K562 (cell line): ENCODE measurements around the gene HACD1. TPM values are rescaled to one million over a fixed set of nuclear protein-coding genes. Genes with fewer than 3 reads are reported as not detected.

Experiments
- CAMTA2 ChIP-seq: fragments of 250-450 bp; sonication (Bioruptor Pico); conservative IDR thresholded peaks from 2 replicates; pipeline ENCODE4 v1.5.1; 2022
- CTBP1 ChIP-seq: fragments of 450-650 bp; IDR thresholded peaks from 2 replicates; pipeline ENCODE4 v1.6.1; 2016; ENCODE audit warnings: borderline replicate concordance
- HDGF ChIP-seq: fragments of 450-650 bp; IDR thresholded peaks from 2 replicates; pipeline ENCODE4 v1.6.1; 2016
- HMGN3 ChIP-seq: IDR thresholded peaks from 2 replicates; pipeline ENCODE4 v1.6.1; 2011; ENCODE audit warnings: borderline replicate concordance, low read depth, mild to moderate bottlenecking, mixed read lengths, low read length; ENCODE audit not compliant: insufficient read length; ENCODE audit errors: extremely low read depth
- PRPF4 ChIP-seq: fragments of 200-400 bp; formaldehyde crosslinking; IDR thresholded peaks from one replicate; pipeline ENCODE4 v1.6.1; 2017; ENCODE audit warnings: low read length, low read depth, mild to moderate bottlenecking; ENCODE audit not compliant: insufficient read depth, poor library complexity, severe bottlenecking
- RBM34 ChIP-seq: fragments of 200-400 bp; formaldehyde crosslinking; IDR thresholded peaks from 2 replicates; pipeline ENCODE4 v1.6.1; 2018; ENCODE audit warnings: low read length, borderline replicate concordance; ENCODE audit not compliant: insufficient read depth
- ZNF316 ChIP-seq: fragments of 450-650 bp; IDR thresholded peaks from 2 replicates; pipeline ENCODE4 v1.6.1; 2016
- ZNF408 ChIP-seq: fragments of 250-450 bp; sonication (Bioruptor Pico); IDR thresholded peaks from 2 replicates; pipeline ENCODE4 v1.4.0; 2020; ENCODE audit warnings: low read depth, mild to moderate bottlenecking, moderate library complexity
- ZNF589 ChIP-seq: fragments of 200-800 bp; sonication (Bioruptor generic); IDR thresholded peaks from 2 replicates; pipeline ENCODE4 v1.6.1; 2016; ENCODE audit warnings: low read depth, missing genetic modification characterization, missing compliant biosample characterization
- polyA plus RNA-seq, 8 experiments: library from polyadenylated mRNA; depleted of rRNA in 4 of 8; stranded (reverse) in 5 of 8; unstranded in 3 of 8; fragments of >200 nt; fragmentation: Nextera tagmentation in 2 of 8; fragmentation: Illumina TruSeq in 1 of 8; extraction: Ambion mirVana in 2 of 8; extraction: Trizol in 1 of 8; gene quantifications; 2 replicates each; pipeline versions ENCODE4 v1.2.1 to v1.2.3, GENCODE V29; 2011 to 2014; ENCODE audit warnings: inconsistent platforms in 1 of 8, missing spikeins in 1 of 8
- total RNA-seq, 7 experiments: library from RNA; depleted of rRNA in 6 of 7; stranded (reverse); fragments of >200 nt in 6 of 7; fragmentation: Illumina TruSeq in 2 of 7; extraction: Trizol in 2 of 7; gene quantifications; 2 replicates each; pipeline versions ENCODE4 v1.2.1 to v1.2.3, GENCODE V29; 2011 to 2021; ENCODE audit warnings: low replicate concordance in 1 of 7
- TF ChIP-seq, protein P1 (sequence below): fragments of 450-650 bp; IDR thresholded peaks from 2 replicates; pipeline ENCODE4 v1.6.1; 2018; ENCODE audit not compliant: partially characterized antibody
- TF ChIP-seq, protein P2 (sequence below): fragments of 200-400 bp; formaldehyde crosslinking; IDR thresholded peaks from 2 replicates; pipeline ENCODE4 v1.6.1; 2017; ENCODE audit warnings: mild to moderate bottlenecking, low read depth, low read length, moderate library complexity
- TF ChIP-seq, protein P3 (sequence below): fragments of 250-450 bp; sonication (Bioruptor Pico); IDR thresholded peaks from 2 replicates; pipeline ENCODE4 v1.4.0; 2020; ENCODE audit warnings: mild to moderate bottlenecking
- TF ChIP-seq, protein P4 (sequence below): fragments of 250-450 bp; sonication (Bioruptor Pico); IDR thresholded peaks from 2 replicates; pipeline ENCODE4 v1.5.0; 2021
- TF ChIP-seq, protein P5 (sequence below): fragments of 450-650 bp; formaldehyde crosslinking; IDR thresholded peaks from 2 replicates; pipeline ENCODE4 v1.4.0; 2020; ENCODE audit warnings: mild to moderate bottlenecking, moderate library complexity

Gene HACD1
- total and polyA plus RNA-seq, 9 of the 15 experiments (the other 6 are each of a cell fraction or from before 2014, with no cell fraction given): 0.99 to 4.5 (median 2.4) TPM

DNA sequence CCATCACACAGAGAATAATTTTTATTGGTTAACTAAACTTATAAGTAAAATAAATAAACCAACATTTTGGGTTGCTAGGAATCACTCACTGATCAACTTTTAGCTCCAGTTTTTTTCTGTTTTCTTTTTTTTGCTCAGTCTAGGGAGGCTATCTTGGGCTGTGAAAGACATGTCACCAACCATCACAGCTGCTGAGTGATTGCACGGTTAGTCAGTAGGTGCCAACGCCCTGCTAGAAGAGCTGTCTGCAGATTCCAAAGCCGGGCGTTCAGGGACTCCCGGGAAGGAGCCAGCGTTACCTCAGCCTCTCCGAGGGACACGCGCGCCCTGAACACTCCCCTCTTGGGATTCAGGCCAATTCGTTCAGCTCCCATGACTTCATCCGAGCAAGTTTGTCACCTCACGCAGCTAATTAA, 26.2 kb upstream of the HACD1 start (continued):
- TF ChIP-seq, protein P1, sequence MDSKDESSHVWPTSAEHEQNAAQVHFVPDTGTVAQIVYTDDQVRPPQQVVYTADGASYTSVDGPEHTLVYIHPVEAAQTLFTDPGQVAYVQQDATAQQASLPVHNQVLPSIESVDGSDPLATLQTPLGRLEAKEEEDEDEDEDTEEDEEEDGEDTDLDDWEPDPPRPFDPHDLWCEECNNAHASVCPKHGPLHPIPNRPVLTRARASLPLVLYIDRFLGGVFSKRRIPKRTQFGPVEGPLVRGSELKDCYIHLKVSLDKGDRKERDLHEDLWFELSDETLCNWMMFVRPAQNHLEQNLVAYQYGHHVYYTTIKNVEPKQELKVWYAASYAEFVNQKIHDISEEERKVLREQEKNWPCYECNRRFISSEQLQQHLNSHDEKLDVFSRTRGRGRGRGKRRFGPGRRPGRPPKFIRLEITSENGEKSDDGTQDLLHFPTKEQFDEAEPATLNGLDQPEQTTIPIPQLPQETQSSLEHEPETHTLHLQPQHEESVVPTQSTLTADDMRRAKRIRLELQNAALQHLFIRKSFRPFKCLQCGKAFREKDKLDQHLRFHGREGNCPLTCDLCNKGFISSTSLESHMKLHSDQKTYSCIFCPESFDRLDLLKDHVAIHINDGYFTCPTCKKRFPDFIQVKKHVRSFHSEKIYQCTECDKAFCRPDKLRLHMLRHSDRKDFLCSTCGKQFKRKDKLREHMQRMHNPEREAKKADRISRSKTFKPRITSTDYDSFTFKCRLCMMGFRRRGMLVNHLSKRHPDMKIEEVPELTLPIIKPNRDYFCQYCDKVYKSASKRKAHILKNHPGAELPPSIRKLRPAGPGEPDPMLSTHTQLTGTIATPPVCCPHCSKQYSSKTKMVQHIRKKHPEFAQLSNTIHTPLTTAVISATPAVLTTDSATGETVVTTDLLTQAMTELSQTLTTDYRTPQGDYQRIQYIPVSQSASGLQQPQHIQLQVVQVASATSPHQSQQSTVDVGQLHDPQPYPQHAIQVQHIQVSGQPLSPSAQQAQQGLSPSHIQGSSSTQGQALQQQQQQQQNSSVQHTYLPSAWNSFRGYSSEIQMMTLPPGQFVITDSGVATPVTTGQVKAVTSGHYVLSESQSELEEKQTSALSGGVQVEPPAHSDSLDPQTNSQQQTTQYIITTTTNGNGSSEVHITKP: no peak
- TF ChIP-seq, protein P2, sequence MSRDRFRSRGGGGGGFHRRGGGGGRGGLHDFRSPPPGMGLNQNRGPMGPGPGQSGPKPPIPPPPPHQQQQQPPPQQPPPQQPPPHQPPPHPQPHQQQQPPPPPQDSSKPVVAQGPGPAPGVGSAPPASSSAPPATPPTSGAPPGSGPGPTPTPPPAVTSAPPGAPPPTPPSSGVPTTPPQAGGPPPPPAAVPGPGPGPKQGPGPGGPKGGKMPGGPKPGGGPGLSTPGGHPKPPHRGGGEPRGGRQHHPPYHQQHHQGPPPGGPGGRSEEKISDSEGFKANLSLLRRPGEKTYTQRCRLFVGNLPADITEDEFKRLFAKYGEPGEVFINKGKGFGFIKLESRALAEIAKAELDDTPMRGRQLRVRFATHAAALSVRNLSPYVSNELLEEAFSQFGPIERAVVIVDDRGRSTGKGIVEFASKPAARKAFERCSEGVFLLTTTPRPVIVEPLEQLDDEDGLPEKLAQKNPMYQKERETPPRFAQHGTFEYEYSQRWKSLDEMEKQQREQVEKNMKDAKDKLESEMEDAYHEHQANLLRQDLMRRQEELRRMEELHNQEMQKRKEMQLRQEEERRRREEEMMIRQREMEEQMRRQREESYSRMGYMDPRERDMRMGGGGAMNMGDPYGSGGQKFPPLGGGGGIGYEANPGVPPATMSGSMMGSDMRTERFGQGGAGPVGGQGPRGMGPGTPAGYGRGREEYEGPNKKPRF: no peak
- TF ChIP-seq, protein P3, sequence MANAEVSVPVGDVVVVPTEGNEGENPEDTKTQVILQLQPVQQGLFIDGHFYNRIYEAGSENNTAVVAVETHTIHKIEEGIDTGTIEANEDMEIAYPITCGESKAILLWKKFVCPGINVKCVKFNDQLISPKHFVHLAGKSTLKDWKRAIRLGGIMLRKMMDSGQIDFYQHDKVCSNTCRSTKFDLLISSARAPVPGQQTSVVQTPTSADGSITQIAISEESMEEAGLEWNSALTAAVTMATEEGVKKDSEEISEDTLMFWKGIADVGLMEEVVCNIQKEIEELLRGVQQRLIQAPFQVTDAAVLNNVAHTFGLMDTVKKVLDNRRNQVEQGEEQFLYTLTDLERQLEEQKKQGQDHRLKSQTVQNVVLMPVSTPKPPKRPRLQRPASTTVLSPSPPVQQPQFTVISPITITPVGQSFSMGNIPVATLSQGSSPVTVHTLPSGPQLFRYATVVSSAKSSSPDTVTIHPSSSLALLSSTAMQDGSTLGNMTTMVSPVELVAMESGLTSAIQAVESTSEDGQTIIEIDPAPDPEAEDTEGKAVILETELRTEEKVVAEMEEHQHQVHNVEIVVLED (CRISPR knock-in tag): no peak
- TF ChIP-seq, protein P4, sequence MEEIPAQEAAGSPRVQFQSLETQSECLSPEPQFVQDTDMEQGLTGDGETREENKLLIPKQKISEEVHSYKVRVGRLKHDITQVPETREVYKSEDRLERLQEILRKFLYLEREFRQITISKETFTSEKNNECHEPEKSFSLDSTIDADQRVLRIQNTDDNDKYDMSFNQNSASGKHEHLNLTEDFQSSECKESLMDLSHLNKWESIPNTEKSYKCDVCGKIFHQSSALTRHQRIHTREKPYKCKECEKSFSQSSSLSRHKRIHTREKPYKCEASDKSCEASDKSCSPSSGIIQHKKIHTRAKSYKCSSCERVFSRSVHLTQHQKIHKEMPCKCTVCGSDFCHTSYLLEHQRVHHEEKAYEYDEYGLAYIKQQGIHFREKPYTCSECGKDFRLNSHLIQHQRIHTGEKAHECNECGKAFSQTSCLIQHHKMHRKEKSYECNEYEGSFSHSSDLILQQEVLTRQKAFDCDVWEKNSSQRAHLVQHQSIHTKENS (CRISPR knock-in tag): no peak
- TF ChIP-seq, protein P5, sequence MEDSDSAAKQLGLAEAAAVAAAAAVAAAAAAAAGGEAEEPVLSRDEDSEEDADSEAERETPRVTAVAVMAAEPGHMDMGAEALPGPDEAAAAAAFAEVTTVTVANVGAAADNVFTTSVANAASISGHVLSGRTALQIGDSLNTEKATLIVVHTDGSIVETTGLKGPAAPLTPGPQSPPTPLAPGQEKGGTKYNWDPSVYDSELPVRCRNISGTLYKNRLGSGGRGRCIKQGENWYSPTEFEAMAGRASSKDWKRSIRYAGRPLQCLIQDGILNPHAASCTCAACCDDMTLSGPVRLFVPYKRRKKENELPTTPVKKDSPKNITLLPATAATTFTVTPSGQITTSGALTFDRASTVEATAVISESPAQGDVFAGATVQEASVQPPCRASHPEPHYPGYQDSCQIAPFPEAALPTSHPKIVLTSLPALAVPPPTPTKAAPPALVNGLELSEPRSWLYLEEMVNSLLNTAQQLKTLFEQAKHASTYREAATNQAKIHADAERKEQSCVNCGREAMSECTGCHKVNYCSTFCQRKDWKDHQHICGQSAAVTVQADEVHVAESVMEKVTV (CRISPR knock-in tag): no peak
- no peak for TF ChIP-seq ZNF316
- TF ChIP-seq RBM34: no peak
- TF ChIP-seq CTBP1: peak; percentile 5; the same call in 1 of the 2 replicates
- TF ChIP-seq PRPF4: no peak
- no peak for TF ChIP-seq HMGN3
- no peak for TF ChIP-seq ZNF408
- TF ChIP-seq CAMTA2 (CRISPR knock-in tag): no peak
- TF ChIP-seq HDGF: no peak
- TF ChIP-seq ZNF589 (CRISPR knock-in tag): no peak
